GM21825 (cell line): ENCODE measurements around the gene CAMSAP1.

Experiments
- ATAC-seq: cut with Tn5 transposase; IDR thresholded peaks from one replicate; pipeline ENCODE4 v1.9.1; 2021; ENCODE audit warnings: mild to moderate bottlenecking, moderate library complexity; ENCODE audit not compliant: unreplicated experiment

Gene CAMSAP1

GRCh38 chr9:135840539-135840938 is 66.8 kb downstream of the CAMSAP1 start:
- ATAC-seq: no peak

DNA sequence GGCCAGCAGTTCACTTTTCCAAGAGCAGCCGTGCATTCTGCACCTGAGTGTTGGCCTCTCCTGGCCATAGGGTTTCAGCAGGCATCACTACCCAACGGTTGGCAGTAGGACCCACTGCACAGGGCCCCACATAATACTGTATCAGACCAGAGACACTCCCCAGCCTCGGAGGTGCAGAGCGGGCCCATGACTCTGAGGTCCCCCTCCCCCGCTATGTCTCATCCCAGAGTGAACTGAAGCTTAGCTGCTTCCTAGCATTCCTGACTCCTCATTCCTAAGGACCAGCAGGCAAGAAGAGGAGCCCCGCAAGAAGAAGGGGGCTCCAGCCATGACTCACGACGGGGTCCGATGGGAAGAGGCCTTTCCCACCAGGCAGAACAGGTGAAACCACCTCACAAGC is 67.2 kb downstream of the CAMSAP1 start:
- ATAC-seq: no peak

DNA sequence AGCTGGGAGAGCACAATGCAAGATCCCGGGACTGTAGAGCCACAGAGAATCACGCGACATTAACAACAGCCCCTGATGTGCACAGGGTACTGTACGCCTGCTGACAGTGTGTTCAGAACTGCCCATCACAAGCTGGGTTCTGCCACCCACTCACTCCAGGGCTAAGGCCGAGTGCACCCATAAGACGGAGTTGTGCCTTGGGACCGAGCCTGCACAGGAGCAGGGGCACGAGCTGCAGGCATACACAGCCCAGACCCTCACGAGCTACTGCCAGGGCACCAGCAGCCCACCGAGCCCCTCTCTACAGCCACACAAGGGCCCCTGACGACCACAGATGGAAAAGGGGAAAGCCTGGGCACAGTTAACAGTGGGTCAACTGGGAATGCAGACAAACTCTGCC is 67.8 kb downstream of the CAMSAP1 start:
- no peak for ATAC-seq

DNA sequence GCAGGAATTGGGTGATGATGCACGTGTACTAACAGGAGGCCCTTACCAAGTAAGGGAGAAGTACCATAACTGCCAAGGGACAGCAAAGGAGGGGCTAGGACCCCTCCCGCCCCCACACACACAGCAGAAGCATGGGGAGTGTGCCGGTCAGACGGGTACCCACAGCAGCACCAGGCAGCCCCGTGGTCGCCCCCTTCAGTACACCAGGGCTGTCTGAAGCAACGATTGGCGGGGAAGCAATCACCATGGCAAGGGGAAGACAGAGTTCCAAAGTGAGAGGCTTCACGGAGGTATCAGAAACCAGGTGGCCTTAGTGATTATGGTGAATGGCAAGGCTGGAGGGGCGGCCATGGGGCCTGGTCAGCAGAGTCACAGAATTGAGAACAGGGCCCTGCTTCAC is 72.2 kb downstream of the CAMSAP1 start:
- no peak for ATAC-seq

DNA sequence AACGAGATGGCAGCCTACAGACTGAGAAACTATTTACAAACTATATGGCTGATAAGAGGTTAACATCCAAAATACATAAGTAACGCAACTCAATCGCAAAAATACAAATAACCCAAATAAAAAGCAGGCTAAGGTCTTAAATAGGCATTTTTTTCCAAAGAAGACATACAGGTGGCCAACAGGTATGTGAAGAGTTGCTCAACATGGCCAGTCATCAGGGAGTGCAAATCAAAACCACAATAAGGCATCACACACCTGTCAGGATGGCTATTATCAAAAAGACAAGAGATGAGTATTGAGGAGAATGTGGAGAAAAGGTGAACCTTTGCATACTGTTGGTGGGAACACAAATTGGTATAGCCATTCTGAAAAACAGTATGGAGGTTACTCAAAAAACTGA is 73.5 kb downstream of the CAMSAP1 start:
- no peak for ATAC-seq

GRCh38 chr9:135830496-135830895 is 76.8 kb downstream of the CAMSAP1 start:
- no peak for ATAC-seq

- no peak for ATAC-seq
Observed at GRCh38 chr9:135828656-135829055, 78.7 kb downstream of the CAMSAP1 start.

GRCh38 chr9:135827866-135828580 is 79.3 kb downstream of the CAMSAP1 start:
- no peak for ATAC-seq

GRCh38 chr9:135827301-135827700 is 80.0 kb downstream of the CAMSAP1 start:
- no peak for ATAC-seq

DNA sequence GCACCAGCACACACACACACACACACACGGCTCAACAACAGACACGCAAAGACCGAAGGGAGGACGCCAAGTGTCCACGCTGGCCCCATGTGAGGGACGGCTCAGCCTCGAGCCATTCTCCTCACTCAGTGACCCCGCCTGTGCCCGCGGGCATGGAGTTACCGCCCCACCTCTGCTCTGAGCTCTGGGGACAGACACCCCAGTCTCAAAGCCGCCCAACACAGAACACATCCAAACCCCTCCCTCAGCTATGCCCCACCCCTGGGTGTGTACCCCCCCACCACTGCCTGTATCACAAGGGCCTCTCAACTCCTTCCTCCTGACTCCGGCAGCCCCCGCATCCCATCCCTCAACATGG is 81.2 kb downstream of the CAMSAP1 start:
- ATAC-seq: no peak

DNA sequence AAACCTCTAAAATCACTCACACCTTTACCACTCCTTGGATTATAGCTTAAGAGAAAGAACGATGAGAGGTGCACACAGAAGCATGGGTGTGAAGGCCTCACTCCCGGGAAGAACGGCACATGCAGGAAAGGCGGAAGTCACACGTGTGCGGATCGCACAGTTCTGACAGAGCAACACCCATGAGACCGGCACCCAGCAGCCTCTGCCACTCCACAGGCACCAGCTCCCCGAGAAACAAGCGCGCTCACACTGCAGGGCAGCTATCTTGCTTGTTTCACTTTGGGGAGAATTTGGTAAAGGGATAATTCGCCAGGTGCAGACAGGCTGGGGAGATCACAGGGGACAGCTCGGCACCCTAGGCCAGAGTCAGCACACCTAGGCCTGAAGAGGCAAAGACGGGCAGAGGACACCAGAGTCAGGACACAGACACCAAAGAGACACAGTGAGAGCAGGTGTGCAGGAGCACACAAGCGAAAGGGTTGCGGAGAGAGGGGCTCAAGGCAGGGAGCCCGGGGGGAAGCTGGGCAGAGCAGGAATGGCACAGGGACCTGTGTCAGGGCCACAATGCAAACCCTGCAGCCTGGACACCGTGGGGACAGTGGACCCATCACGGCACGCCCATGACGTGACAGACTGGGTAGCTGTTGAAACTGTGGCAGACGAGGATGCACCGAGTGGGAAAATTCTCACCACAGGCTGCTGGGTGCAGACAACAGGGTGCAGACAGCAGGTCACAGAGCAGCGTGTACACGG is 81.7 kb downstream of the CAMSAP1 start:
- no peak for ATAC-seq

- ATAC-seq: no peak
Observed at GRCh38 chr9:135823036-135823435, 84.3 kb downstream of the CAMSAP1 start.

GRCh38 chr9:135822374-135822755 is 85.0 kb downstream of the CAMSAP1 start:
- no peak for ATAC-seq

DNA sequence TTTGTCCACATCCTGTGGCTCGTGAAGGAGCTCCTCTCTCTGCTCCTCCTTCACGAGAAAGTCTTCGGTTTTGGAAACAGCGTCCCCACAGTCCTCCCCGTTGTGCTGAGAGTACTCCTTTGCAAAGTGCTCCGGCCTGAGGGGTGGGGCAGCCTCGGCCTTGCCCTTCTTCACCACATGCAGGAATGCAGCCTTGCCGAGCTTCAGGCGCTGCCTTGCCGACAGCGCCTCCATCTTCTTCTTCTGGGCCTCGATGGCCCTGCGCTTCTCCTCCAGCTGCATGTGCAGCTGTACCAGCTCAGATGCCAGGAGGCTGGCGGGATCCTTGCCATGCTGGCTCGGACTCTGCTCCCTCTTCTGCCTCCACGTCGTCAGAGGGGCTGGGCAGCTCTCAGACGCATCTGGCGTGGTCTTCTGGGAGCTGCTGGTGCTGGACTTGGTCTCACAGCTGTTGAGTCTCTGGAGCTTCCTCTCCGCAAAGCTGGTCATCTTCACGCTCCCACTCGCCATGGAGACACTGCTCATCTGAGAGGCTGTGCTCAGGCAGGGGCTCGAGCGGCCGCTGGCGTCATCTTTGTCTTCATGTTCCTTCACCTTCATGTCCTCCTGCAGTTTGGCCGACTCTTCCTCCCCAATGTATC is 85.5 kb downstream of the CAMSAP1 start:
- ATAC-seq: no peak

- ATAC-seq: no peak
Observed at GRCh38 chr9:135821116-135821515, 86.2 kb downstream of the CAMSAP1 start.

DNA sequence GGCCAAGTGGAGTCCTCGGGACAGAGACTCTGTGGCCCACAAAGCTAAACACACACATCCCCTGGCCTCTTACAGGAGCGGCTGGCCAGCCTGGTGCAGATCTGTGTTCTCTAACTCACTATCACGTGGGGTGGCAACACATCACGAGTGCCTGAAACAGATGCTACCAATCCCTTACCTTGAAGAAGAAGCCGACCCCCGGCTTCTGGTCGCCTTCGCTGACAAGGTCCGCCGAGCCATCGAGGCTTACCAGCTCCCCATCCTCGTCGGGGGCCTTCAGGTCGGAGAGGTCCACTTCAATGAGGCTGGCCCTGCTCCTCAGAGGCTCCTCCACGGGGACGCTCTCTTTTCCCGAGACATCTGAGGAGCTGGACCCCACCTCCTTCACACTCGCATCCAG is 86.7 kb downstream of the CAMSAP1 start:
- no peak for ATAC-seq

GRCh38 chr9:135819905-135820304 is 87.4 kb downstream of the CAMSAP1 start:
- ATAC-seq: no peak

- no peak for ATAC-seq
Observed at GRCh38 chr9:135818718-135819475, 88.4 kb downstream of the CAMSAP1 start.

DNA sequence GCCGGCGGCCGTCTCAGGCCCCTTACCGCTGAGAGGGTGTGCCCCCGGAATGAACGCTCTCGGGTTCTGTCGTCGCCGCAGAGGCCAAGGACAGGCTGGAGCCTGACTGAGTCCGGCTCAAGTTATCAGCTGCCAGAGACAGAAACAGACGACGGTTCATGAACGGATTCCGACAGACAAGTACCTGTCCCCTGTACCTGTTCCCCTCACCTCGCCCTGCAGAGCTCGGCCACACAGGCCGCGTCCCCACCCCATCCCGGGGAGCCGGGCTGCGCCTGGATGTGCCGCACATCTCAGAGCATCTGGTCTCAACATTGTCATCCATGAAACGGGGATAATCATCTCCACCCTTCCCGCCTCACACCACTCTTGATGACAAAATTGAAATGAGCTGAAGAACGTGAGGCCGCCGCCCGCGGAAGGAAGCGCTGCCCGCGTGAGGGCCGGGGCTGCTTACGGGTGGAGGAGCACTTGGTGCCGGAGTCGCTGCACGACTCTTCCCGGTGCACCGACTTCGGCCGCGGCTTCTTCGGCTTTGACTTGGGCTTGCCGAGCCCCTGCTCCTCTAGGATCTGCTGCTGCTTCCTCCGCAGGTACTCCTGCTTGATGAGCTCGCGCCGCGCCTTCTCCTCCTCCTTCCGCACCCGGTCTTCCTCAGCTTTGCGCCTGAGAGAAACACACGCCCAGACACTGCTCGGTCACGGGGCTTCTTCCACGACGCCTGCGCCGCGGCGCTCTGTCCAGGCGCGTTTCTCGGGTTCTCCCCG is 89.2 kb downstream of the CAMSAP1 start:
- no peak for ATAC-seq

GRCh38 chr9:135816651-135816970 is 90.7 kb downstream of the CAMSAP1 start:
- ATAC-seq: no peak
